ELR (cell line): ENCODE results near the gene TBC1D5.
"Not testable (repeated sequence)": the region's sequence is repeated elsewhere in the genome, so short reads cannot be mapped to it uniquely, and the experiment has no call there.

Source experiments
- DNase-seq: peaks from one replicate; pipeline ENCODE4 v3.0.0-alpha.2; 2015; ENCODE audit warnings: low read depth

Gene TBC1D5

GRCh38 chr3:17401912-17402311 is 340.5 kb downstream of the TBC1D5 start:
- DNase-seq = no peak

- DNase-seq = no peak
These were observed 342.8 kb downstream of the TBC1D5 start for GRCh38 chr3:17399586-17399985.

GRCh38 chr3:17398959-17399551 is 343.4 kb downstream of the TBC1D5 start:
- no peak for DNase-seq

GRCh38 chr3:17396036-17396435 is 346.4 kb downstream of the TBC1D5 start:
- no peak for DNase-seq

GRCh38 chr3:17394541-17395155 is 347.8 kb downstream of the TBC1D5 start:
- no peak for DNase-seq

- not testable (repeated sequence) for DNase-seq
These were observed 349.9 kb downstream of the TBC1D5 start for GRCh38 chr3:17392516-17392915.

GRCh38 chr3:17390785-17391184 is 351.6 kb downstream of the TBC1D5 start:
- DNase-seq = no peak

- DNase-seq = no peak
These were observed 355.3 kb downstream of the TBC1D5 start for GRCh38 chr3:17387108-17387507.

GRCh38 chr3:17386432-17386831 is 356.0 kb downstream of the TBC1D5 start:
- DNase-seq = no peak

- DNase-seq = no peak
These were observed 357.7 kb downstream of the TBC1D5 start for GRCh38 chr3:17384567-17385296.

- DNase-seq = no peak
These were observed 369.1 kb downstream of the TBC1D5 start for GRCh38 chr3:17373304-17373703.

GRCh38 chr3:17372362-17373210 is 369.8 kb downstream of the TBC1D5 start:
- peak; percentile 63 for DNase-seq

- DNase-seq = no peak
These were observed 372.5 kb downstream of the TBC1D5 start for GRCh38 chr3:17369973-17370372.

GRCh38 chr3:17367171-17367570 is 375.3 kb downstream of the TBC1D5 start:
- DNase-seq = no peak

- no peak for DNase-seq
These were observed 381.4 kb downstream of the TBC1D5 start for GRCh38 chr3:17360991-17361390.

GRCh38 chr3:17359911-17360310 is 382.5 kb downstream of the TBC1D5 start:
- no peak for DNase-seq

- no peak for DNase-seq
These were observed 385.3 kb downstream of the TBC1D5 start for GRCh38 chr3:17357035-17357710.

- DNase-seq = no peak
These were observed 385.8 kb downstream of the TBC1D5 start for GRCh38 chr3:17356585-17356984.

GRCh38 chr3:17355591-17355990 is 386.8 kb downstream of the TBC1D5 start:
- no peak for DNase-seq

GRCh38 chr3:17354341-17354740 is 388.1 kb downstream of the TBC1D5 start:
- DNase-seq = no peak

GRCh38 chr3:17352620-17353019 is 389.8 kb downstream of the TBC1D5 start:
- DNase-seq = no peak

GRCh38 chr3:17351193-17351592 is 391.2 kb downstream of the TBC1D5 start:
- DNase-seq = not testable (repeated sequence)
